Psoas muscle (tissue), 8 donors: ENCODE measurements around the gene PRKN. TPM values are rescaled to one million over a fixed set of nuclear protein-coding genes. Genes with fewer than 3 reads are reported as not detected.

ENCODE experiments used
- ATAC-seq, 4 donors: fragments of 200-7000 bp; cut with Tn5 transposase; one replicate each; pipeline ENCODE4 v1.9.1; 2020; ENCODE audit warnings: moderate library complexity in 3 of 4, mild to moderate bottlenecking in 2 of 4
- DNase-seq, 2 donors: peaks; one replicate each; pipeline ENCODE4 v3.0.0-alpha.2; 2020
- H3K27ac ChIP-seq: fragments of 200-600 bp; one replicate; pipeline ENCODE4 v1.8.0; 2022
- H3K27me3 ChIP-seq, 3 donors: fragments of 200-600 bp in 1 of 3; one replicate each; pipeline versions ENCODE4 v1.6.1 to v1.8.0; 2013 to 2022; ENCODE audit warnings: low read length in 2 of 3, mild to moderate bottlenecking in 2 of 3, moderate library complexity in 1 of 3; ENCODE audit not compliant: insufficient read depth in 3 of 3
- H3K36me3 ChIP-seq, 2 donors: fragments of 200-600 bp in 1 of 2; one replicate each; pipeline versions ENCODE4 v1.6.1 to v1.8.0; 2013 to 2022; ENCODE audit warnings: low read depth in 1 of 2, mild to moderate bottlenecking in 1 of 2, moderate library complexity in 1 of 2; ENCODE audit not compliant: insufficient read depth in 1 of 2
- H3K4me1 ChIP-seq: fragments of 200-600 bp; one replicate; pipeline ENCODE4 v1.8.0; 2022
- H3K4me3 ChIP-seq: fragments of 200-600 bp; one replicate; pipeline ENCODE4 v1.8.0; 2022; ENCODE audit warnings: mild to moderate bottlenecking
- H3K9me3 ChIP-seq: fragments of 200-600 bp; one replicate; pipeline ENCODE4 v1.8.0; 2022
- WGBS, 3 donors: extraction: QIAGEN DNeasy Blood & Tissue Kit; methylation state at CpG; one replicate each; pipeline versions ENCODE4 v1.1.6 to v1.1.7; 2013; 5-methylcytosine and 5-hydroxymethylcytosine counted together
- intact Hi-C, 2 donors: fragments of 100-400 bp; cut with DNase I; formaldehyde crosslinking; loops; one replicate each; pipeline versions ENCODE4 v1.11.0 to v1.14.2; 2022
- polyA plus RNA-seq, 3 donors: library from polyadenylated mRNA; stranded (reverse); fragments of 200-250 nt; gene quantifications; one replicate each; pipeline ENCODE4 v1.2.3, GENCODE V29; 2013
- total RNA-seq, 4 donors: library from RNA; stranded (reverse); fragmentation: NEBNext Ultra II Directional in 2 of 4; extraction: Animal tissue kit (Norgen Biotek cat#: 25700) in 2 of 4; gene quantifications; one replicate each; pipeline versions ENCODE4 v1.2.1 to v1.2.4, GENCODE V29; 2021 to 2023
- TF ChIP-seq, protein P1 (sequence below): fragments of 200-600 bp; IDR thresholded peaks from one replicate; pipeline ENCODE4 v1.8.0; 2022; ENCODE audit warnings: antibody characterized with exemption
- donor health status: healthy with polysubstance abuse.
- donor health status: DM: no; HTN: no; CAD: no; lungs with moderate emphysema.
- donor health status: Bipolar disorder and iron deficiency.
- donor health status: healthy.
- donor health status: DM: yes; HTN: yes; CAD: no.
- donor health status: DM: no; HTN: no; CAD: no.
- donor health status: DM: no; HTN: no; CAD: no.
- donor health status: DM: yes; HTN: yes; CAD: no.

PRKN gene
- total and polyA plus RNA-seq, 7 donors: 1.5 to 19.5 (median 11.7) TPM

DNA sequence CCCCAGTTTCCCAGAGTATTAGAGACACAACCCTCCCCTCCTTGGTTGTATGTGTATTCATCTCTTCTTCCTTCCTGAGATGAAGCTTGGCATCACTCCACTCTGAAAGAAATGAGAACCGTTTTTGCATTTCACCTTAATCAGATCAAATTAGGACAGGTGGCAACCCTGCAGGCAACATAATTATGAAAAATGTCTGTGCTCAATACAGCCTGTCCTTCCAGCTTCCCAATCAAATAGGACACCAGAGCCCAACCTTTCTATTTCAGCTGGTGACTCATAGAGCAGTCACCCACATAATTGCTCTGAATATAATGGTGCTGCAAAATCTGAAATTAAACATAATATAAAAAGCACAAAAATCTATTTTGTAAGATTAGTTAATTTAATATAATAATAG, 1143.5 kb downstream of the PRKN start:
- TF ChIP-seq, protein P1, sequence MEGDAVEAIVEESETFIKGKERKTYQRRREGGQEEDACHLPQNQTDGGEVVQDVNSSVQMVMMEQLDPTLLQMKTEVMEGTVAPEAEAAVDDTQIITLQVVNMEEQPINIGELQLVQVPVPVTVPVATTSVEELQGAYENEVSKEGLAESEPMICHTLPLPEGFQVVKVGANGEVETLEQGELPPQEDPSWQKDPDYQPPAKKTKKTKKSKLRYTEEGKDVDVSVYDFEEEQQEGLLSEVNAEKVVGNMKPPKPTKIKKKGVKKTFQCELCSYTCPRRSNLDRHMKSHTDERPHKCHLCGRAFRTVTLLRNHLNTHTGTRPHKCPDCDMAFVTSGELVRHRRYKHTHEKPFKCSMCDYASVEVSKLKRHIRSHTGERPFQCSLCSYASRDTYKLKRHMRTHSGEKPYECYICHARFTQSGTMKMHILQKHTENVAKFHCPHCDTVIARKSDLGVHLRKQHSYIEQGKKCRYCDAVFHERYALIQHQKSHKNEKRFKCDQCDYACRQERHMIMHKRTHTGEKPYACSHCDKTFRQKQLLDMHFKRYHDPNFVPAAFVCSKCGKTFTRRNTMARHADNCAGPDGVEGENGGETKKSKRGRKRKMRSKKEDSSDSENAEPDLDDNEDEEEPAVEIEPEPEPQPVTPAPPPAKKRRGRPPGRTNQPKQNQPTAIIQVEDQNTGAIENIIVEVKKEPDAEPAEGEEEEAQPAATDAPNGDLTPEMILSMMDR: no peak
- ATAC-seq (no peak), DNase-seq (no peak)
- Histone ChIP-seq H3K4me1 (no peaks in the 10 kb centered on the region), H3K27ac (no peak overlapping the region), H3K36me3 (no peaks in the 10 kb centered on the region), H3K9me3 (no peaks in the 10 kb centered on the region), H3K4me3 (no peak overlapping the region), H3K27me3 (no peaks in the 10 kb centered on the region)
- 11 to 45% (median 23%) methylated on average over 1 of the region's 1 CpG for WGBS, 3 donors
- intact Hi-C loops: no loop called here

DNA sequence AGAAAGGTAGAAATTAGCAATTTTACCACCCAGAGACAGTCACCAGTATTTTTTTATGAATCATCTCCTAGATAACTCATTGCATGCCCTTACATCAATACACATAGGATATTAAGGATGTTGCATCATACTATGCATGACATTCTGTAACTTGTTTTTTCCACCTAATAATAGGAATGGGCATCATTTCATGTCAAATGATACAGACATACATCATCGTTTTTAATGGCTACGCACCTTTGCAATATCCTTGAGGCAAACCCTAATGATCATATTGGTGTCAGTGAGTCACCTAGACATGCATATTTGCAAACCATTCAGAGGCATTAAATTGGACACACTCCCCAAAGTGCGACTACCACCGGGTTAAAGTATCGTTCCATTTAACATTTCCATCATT, 1144.0 kb downstream of the PRKN start:
- ATAC-seq: no peak
- TF ChIP-seq, protein P1: no peak
- Histone ChIP-seq H3K4me1 (no peaks in the 10 kb centered on the region), H3K27me3 (no peaks in the 10 kb centered on the region), H3K4me3 (no peak overlapping the region), H3K36me3 (no peaks in the 10 kb centered on the region), H3K27ac (no peak overlapping the region), H3K9me3 (no peaks in the 10 kb centered on the region)
- WGBS, 3 donors: 65 to 79% (median 72%) methylated on average over 5 of the region's 5 CpGs
- no peak for DNase-seq
- intact Hi-C loops: no loop called here

DNA sequence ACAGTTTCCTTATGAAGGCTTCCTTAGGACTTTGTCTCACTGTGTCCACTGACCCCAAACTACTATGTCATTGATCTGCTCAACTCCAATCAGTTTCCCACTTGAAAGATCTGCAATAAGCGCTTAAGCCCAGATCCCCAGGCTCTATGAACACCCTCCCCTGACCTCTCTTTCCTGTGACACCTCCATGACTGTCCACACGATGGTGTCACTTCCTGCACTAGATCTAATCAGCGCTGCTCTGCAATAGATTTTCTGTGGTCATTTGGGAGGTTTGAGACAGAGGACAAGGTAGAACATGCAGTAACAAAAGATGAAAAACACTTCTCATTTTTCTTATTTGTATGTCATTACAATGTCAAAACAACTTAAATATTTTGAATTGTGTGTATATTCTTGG, 1149.1 kb downstream of the PRKN start:
- TF ChIP-seq, protein P1: no peak
- no peak for ATAC-seq
- Histone ChIP-seq H3K36me3 (no peaks in the 10 kb centered on the region), H3K4me1 (no peaks in the 10 kb centered on the region), H3K4me3 (no peak overlapping the region), H3K27me3 (no peaks in the 10 kb centered on the region), H3K9me3 (no peaks in the 10 kb centered on the region), H3K27ac (no peak overlapping the region)
- 43 to 51% (median 50%) methylated on average over 3 of the region's 3 CpGs for WGBS, 3 donors
- intact Hi-C loops: no loop called here
- DNase-seq: no peak

DNA sequence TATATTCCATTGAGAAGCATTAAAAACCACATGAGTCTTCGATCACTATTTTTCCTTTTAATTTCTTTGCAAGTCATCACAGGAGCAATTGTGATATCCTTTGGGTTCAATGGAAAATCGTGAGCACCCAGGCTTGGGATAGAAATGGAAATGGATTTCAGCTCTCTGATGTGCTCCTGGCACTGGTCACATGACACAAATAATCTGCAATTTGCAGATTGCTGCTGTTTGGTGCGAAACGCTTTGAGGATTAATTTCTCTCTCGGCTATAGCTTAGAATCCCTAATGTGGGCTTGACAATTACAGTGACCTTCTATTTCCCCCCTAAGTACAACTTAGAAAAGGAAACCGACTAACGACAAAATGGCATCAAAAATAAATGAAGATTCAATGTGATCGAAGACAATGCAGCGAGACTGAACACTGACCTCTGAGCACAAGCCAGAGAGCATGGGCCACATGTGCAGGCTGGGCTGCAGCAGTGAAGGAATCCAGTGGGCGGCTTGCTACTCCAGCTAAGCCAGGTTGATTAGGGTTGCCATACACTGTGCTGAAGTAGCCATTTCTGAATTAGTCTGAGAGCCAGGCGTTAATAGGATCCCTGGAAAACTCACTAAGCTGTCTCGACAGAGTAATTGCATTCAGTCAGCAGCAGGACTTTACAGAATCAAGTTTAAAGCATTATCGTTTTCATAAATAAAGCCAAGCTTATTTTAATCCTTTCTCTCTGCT, 1151.9 kb downstream of the PRKN start:
- Histone ChIP-seq H3K36me3 (no peaks in the 10 kb centered on the region), H3K9me3 (no peaks in the 10 kb centered on the region), H3K4me1 (no peaks in the 10 kb centered on the region), H3K27me3 (no peaks in the 10 kb centered on the region), H3K27ac (no peak overlapping the region), H3K4me3 (no peak overlapping the region)
- ATAC-seq (no peak), DNase-seq (no peak)
- TF ChIP-seq, protein P1: no peak
- 49 to 59% (median 55%) methylated on average over 13 of the region's 13 CpGs for WGBS, 3 donors
- intact Hi-C loops: no loop called here
